Measurements from ENCODE around the gene RPS6KB2.

The RPS6KB2 gene

DNA sequence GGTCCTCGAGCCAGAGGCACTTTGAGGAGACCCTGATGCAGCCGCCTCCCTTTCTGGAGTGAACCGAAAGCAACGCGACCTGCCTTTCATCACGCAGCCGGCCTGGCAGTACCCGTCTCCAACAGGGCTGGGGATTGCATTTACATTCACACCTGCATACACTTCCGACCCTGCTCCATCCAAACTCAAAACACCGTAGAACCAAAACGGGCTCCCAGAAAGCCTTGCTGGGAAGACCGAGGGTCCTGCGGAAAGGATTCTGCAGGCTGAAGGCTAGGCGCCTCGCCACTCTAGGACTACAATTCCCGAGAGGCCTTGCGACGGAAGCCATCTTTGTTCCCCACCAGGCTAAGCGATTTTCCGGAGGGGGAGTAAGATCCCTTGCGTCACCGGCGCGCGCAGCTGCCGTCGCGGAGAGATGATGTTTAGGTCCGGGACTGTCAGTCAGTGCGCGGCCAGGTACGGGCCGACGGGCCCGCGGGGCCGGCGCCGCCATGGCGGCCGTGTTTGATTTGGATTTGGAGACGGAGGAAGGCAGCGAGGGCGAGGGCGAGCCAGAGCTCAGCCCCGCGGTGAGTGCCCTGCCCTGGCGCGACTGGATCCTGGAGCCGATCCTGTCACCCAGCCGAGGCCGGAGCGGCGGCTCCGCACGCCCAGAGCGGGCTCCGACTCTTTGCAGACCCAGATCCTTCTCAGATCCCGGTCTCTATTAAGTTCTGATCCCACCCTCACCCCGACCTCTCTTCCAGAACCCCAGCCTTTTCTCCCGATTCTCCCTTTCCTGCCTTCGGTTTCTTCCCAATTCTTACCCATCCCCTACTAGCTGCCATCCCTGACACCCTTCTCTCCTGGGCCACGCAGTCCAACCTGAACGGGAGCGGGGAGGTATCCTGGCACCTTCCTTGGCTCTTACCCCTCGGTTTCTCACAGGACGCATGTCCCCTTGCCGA, at the start of gene RPS6KB2:
RPS6KB2 (plus strand) TSS at position 443 of the 950 bp plus-strand sequence; CDS start at position 495, 52 bp downstream.
- peak; percentile 91 for ATAC-seq (ENCODE audit: low read depth)
- peak; percentile 98 to 100 for DNase-seq (ENCODE audit: low spot score in 2 of 2)
- no peaks in the 10 kb centered on the region for H3K9me3 Mint-ChIP-seq
- peaks cover 7% of the 10 kb centered on the region for H3K36me3 Mint-ChIP-seq
- H3K27ac Mint-ChIP-seq = peak within 1 kb of the TSS; percentile 95
- peak within 1 kb of the TSS; percentile 97 for H3K4me3 Mint-ChIP-seq
- H3K27me3 Mint-ChIP-seq = no peaks in the 10 kb centered on the region
- peaks cover 21% of the 10 kb centered on the region for H3K4me1 Mint-ChIP-seq

DNA sequence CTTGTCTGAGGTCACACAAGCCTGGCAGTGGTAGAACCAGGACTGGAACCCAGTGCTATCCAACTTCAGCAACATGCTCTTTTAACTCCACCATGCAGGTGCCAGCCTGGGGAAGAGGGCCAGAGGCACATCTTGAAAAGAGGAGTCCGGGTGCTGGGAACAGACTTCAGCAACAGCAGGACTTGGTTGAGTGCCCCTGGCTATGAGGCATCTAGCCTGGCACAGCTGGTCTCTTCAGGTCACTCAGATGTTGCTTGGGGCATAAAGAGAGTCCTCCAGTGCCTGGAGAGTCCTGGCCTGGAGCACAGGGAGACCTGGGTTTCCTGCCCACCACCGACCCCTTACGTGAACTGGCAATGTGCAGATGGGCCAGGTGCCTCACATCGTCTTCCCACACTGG, 49.8 kb upstream of the RPS6KB2 start:
- H3K27ac Mint-ChIP-seq = no peak overlapping the region
- H3K9me3 Mint-ChIP-seq = no peaks in the 10 kb centered on the region
- no peak overlapping the region for H3K4me3 Mint-ChIP-seq
- no peaks in the 10 kb centered on the region for H3K27me3 Mint-ChIP-seq
- ATAC-seq (ENCODE audit: low read depth) (no peak), DNase-seq (ENCODE audit: low spot score in 2 of 2) (no peak)
- H3K36me3 Mint-ChIP-seq = peaks cover under 1% of the 10 kb centered on the region
- peaks cover 24% of the 10 kb centered on the region for H3K4me1 Mint-ChIP-seq

DNA sequence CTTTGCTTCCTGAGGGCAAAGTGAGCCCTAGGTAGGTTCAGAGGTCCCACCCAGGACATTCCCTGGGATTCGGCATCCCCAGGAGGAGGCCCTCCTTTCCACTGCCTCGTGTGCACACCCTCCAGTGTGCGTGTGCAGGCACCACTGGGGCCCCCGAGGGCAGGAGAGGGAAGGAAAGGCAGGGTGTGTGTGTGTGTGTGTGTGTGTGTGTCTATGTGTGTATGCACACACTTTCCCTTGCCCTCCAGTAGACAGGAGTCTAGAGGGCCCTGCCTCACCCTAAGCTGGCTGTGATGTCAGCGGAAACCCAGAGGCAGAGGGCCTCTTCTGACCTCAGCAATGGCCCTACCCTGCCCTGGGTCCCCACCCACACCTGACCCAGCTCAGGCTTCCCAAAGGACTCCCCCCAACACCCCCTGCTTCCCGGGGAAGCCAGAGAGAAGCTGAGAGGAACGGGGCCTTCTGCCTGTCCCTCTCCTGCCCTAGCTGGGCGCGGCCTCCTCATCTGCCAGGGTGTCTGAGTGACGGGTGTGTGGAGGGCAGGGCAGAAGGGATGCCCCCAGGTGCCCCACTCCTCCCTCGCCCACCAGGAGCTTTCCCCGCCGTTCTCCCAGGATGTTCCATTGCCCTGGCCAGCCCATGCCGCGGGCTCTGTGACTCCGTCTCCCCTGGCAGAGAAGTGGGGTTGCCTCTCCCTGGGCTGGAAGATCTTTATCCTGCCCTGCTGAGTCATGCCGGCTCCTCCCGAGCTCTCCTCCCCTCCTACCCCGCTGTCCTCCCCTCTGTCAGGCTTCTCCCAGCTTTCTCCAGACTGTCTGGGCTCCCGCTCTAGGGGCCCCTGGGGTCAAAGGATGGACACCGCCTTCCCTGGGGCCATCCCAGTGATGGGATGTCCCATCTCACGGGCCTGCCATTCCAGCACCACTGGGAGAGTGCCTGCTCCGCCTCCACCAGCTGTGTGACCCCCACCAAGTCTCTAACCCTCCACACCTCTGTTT, 48.9 kb upstream of the RPS6KB2 start:
- H3K36me3 Mint-ChIP-seq = no peaks in the 10 kb centered on the region
- no peak for ATAC-seq (ENCODE audit: low read depth)
- no peak overlapping the region for H3K27ac Mint-ChIP-seq
- no peaks in the 10 kb centered on the region for H3K9me3 Mint-ChIP-seq
- H3K4me3 Mint-ChIP-seq = no peak overlapping the region
- peaks cover 24% of the 10 kb centered on the region for H3K4me1 Mint-ChIP-seq
- no peak for DNase-seq (ENCODE audit: low spot score in 2 of 2)
- H3K27me3 Mint-ChIP-seq = no peaks in the 10 kb centered on the region

DNA sequence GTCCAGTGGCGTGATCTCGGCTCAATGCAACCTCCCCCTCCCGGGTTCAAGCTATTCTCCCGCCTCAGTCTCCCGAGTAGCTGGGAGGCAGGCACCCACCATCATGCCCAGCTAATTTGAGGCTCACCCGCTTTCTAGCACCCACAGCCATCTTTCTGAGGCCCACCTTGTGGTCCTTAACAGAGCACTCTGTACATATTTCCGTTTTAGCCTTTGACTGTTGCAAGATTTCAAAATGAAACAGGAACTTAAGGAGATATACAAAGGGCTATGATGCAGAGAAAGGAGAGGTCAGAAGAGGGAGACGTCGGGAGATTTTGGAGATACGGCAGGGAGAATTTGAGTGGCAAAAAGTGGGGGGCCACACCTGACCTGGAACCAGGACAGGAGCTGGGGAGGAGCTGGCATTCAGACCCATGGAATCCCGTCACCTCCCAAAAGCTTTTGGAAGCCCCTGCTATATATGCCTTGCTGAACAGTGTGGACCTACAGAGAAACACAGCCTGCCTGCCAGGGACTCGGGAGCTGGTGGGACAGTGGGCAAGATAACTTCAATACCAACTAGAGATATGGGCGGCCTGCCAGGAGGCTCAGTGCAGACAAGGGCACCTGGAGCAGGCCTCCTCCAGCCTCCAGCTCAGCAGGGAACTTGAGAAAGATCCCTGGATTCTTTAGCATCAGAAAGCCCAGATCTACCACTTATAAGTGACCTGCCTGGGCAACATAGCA, 46.9 kb upstream of the RPS6KB2 start:
- Mint-ChIP-seq H3K27ac (peak overlapping the region; percentile 88), H3K4me1 (peaks cover 20% of the 10 kb centered on the region), H3K27me3 (no peaks in the 10 kb centered on the region), H3K36me3 (no peaks in the 10 kb centered on the region), H3K4me3 (peak overlapping the region; percentile 63), H3K9me3 (no peaks in the 10 kb centered on the region)
- ATAC-seq (ENCODE audit: low read depth) (peak; percentile 84), DNase-seq (ENCODE audit: low spot score in 2 of 2) (no peak)

DNA sequence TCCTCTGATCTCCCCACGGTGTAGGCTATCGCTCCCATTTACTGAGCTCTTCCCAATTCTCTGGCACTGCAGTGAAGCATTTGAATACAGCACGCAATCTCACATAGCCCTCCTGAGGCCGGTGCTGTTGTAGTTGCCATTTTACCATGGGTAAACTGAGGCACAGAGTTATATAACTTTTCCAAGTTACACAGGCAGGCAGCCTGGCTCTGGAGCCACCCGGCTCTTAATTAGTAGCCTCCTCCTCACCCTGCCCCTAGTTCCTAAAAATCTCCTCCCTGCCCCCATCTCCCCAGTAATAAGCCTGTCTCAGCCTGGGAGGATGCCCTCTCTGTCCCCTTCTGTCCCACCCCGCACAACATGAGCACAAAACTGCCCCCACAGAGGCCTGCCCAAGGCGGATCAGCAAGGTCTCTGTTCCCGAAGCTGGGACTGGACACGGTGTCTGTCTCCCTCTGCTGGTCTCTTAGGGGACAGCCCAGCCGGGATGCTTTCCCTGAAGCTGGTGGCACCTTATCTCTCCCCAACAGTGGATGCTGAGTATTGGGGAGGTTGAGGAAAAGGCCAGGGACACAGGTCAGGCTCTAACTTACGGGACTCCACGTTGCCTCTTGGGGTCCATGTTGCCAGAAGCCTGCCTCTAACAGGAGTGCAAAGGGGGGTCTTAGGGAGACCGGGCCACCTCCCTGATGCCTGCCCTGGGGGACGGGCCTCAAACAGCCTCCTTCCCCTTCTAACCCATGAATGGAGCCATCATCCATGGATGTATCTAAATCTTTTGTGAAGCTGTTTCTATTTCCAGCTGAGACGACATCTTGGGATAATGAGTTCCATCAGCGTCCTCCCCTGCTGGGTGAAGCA, 45.8 kb upstream of the RPS6KB2 start:
- Mint-ChIP-seq H3K9me3 (no peaks in the 10 kb centered on the region), H3K4me3 (peak overlapping the region; percentile 58), H3K4me1 (peaks cover 22% of the 10 kb centered on the region), H3K27ac (peak overlapping the region; percentile 28), H3K27me3 (no peaks in the 10 kb centered on the region), H3K36me3 (no peaks in the 10 kb centered on the region)
- DNase-seq (ENCODE audit: low spot score in 2 of 2) (peak; percentile 86 to 91), ATAC-seq (ENCODE audit: low read depth) (peak; percentile 78)

DNA sequence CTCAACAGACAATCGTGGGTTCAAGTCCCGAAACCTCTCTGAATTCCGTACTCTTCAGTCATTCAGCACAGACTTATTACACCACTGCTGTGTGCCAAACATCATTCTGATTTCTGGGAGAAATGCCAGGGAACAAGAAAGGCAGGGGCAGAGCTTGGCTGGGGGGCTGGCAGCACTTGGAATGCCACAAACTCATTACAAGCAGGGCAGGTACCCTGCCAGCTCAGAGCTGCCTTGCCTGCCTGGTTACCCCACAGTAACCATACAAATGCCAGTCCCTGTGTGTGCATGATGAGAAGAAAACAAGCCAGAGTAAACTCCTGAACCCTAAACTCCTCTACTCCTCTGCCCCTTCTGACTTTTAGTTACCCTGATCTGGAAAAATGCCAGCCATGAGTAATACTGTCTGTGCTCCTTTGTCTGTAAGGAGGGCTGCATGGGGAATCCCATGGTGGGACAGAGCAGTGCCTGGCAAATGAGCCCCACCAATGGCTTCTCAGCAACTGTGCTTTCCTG, 43.4 kb upstream of the RPS6KB2 start:
- no peaks in the 10 kb centered on the region for H3K36me3 Mint-ChIP-seq
- no peak overlapping the region for H3K4me3 Mint-ChIP-seq
- DNase-seq (ENCODE audit: low spot score in 2 of 2) (no peak), ATAC-seq (ENCODE audit: low read depth) (no peak)
- H3K9me3 Mint-ChIP-seq = no peaks in the 10 kb centered on the region
- H3K27ac Mint-ChIP-seq = no peak overlapping the region
- no peaks in the 10 kb centered on the region for H3K27me3 Mint-ChIP-seq
- H3K4me1 Mint-ChIP-seq = peaks cover 27% of the 10 kb centered on the region

DNA sequence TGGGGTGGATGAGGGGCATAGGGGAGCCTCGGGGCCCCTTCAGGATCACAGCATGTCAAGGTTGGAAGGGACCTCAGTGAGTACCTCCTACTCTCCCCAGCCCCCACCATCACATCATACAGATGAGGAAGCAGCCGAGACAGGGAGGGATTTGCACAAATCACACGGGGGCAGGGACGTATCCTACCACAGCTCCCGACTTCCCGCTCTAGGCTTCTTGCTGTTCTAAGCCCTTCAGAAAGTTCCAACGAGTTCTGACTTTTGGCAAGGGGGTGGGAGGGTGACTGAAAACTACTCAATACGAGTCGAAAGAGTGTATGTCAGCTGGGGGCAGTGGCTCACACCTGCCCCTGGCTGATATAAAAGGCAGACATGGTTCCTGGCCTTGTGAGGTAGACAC, 41.2 kb upstream of the RPS6KB2 start:
- Mint-ChIP-seq H3K4me1 (peaks cover 21% of the 10 kb centered on the region), H3K27me3 (no peaks in the 10 kb centered on the region), H3K4me3 (no peak overlapping the region), H3K9me3 (no peaks in the 10 kb centered on the region), H3K36me3 (no peaks in the 10 kb centered on the region), H3K27ac (peak overlapping the region; percentile 62)
- no peak for DNase-seq (ENCODE audit: low spot score in 2 of 2)
- ATAC-seq (ENCODE audit: low read depth) = no peak

DNA sequence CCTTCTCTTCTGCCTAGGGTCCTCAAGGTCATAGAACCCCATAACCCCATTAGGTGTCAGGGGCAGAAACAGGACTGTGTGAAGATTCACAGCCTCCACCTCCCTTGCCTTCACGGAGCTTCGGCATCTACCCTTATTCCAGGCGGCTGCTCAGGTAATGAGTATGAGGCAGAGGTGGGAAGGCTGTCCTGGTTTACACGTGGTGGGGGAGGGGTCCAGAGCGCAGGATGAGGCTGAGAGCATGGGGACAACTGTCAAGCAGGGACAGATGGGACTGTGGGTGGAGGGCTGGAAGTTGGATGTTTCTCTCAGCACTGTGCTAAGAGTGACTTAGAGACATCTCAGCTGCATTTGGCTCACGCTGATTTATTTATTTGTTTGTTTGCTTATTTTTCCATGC, 40.8 kb upstream of the RPS6KB2 start:
- no peaks in the 10 kb centered on the region for H3K36me3 Mint-ChIP-seq

DNA sequence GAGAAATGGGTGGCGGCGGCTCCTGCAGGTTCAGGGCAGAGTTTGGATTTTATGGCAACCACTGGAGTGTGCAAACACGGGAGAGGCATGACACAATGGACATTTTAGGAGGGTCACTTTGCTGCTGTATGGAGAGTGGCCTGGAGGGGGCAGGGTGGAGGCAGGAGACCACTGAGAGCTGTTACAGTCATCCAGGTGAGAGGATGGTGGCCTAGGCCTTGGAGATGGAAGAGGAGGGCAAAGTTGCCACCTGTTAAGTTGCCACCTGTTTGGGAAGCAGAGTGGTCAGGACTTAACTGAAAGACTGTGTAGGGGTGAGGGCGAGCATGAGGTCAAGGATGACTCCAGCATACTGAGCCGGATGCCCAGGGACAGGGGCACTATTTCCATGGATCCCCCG, 38.8 kb upstream of the RPS6KB2 start:
- ATAC-seq (ENCODE audit: low read depth) (peak; percentile 44), DNase-seq (ENCODE audit: low spot score in 2 of 2) (peak; percentile 55 to 58)
- H3K36me3 Mint-ChIP-seq = no peaks in the 10 kb centered on the region
- H3K27ac Mint-ChIP-seq = peak overlapping the region; percentile 14
- peak overlapping the region; percentile 75 for H3K4me3 Mint-ChIP-seq
- H3K9me3 Mint-ChIP-seq = no peaks in the 10 kb centered on the region
- H3K4me1 Mint-ChIP-seq = peaks cover 32% of the 10 kb centered on the region
- no peaks in the 10 kb centered on the region for H3K27me3 Mint-ChIP-seq

More for the DNA sequence above, 40.8 kb upstream of the RPS6KB2 start:
- Mint-ChIP-seq H3K27me3 (no peaks in the 10 kb centered on the region), H3K9me3 (no peaks in the 10 kb centered on the region), H3K4me1 (peaks cover 22% of the 10 kb centered on the region), H3K4me3 (no peak overlapping the region), H3K27ac (peak overlapping the region; percentile 62)
- ATAC-seq (ENCODE audit: low read depth) (no peak), DNase-seq (ENCODE audit: low spot score in 2 of 2) (no peak)

DNA sequence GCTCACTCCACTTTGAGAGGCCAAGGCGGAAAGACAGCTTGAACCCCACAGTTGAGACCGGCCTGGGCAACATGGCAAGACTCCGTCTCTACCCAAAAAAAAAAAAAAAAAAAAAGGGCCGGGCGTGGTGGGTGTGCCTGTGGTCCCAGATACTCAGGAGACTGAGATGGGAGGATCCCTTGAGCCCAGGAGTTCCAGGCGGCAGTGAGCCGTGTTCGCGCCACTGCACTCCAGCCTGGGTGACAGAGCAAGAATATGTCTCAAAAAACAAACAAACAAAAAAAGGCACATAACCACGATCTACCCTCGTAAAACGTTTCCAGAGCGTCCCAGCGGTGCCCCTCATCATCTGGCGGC, 37.4 kb upstream of the RPS6KB2 start:
- peak overlapping the region; percentile 88 for H3K4me3 Mint-ChIP-seq
- DNase-seq (ENCODE audit: low spot score in 2 of 2) = no peak
- peak overlapping the region; percentile 35 for H3K27ac Mint-ChIP-seq
- H3K9me3 Mint-ChIP-seq = no peaks in the 10 kb centered on the region
- H3K36me3 Mint-ChIP-seq = no peaks in the 10 kb centered on the region
- H3K27me3 Mint-ChIP-seq = no peaks in the 10 kb centered on the region
- H3K4me1 Mint-ChIP-seq = peaks cover 32% of the 10 kb centered on the region
- no peak for ATAC-seq (ENCODE audit: low read depth)

DNA sequence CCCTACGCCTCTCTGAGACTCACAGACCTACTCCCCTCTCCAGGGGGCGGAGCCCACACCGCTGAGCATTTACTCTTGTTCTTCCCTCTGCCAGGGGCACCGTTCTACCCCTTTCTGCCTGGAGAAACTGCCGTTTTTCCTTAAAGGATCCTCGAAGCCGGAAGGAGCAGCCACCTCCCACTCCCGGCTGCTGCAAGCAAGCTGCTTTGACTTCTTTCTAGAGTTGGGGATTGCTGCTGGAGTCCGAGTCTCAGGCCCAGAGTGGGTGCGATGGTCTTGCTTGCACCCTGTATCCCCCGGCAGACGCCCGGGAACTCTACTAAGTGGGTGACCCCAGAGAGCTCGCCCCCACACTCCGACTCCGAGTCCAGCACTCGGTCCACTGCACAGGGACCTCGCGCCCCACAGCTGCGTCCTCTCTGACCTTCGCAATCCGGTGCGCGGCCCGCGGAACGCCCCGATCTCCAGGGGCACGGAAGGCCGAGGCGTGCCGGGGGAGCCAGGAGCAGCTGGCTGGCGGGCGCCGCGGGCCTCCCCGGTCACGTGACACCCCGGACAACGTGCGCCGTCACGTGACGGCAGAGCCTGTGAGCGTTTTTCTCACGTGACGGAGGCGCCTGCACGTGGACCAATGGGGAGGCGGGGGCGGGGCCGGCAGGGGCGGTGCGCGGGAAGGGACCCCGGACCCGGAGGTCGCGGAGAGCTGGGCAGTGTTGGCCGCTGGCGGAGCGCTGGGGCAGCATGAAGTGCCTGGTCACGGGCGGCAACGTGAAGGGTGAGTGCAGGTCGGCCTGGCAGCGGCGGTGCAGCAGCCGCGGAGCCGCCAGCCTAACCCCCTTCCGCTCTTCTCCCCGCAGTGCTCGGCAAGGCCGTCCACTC, 36.8 kb upstream of the RPS6KB2 start, which contains the start of gene RAD9A:
RAD9A (plus strand) TSS at position 683 of the 879 bp plus-strand sequence; CDS start at position 742, 59 bp downstream.
- Mint-ChIP-seq H3K36me3 (no peaks in the 10 kb centered on the region), H3K27me3 (no peaks in the 10 kb centered on the region), H3K4me1 (peaks cover 35% of the 10 kb centered on the region), H3K27ac (peak within 1 kb of the TSS; percentile 55), H3K4me3 (peak within 1 kb of the TSS; percentile 88), H3K9me3 (no peaks in the 10 kb centered on the region)
- ATAC-seq (ENCODE audit: low read depth) (peak; percentile 84), DNase-seq (ENCODE audit: low spot score in 2 of 2) (peak; percentile 85 to 89)

Measured in memory B cell (primary cell).